MCF 10A (cell line): ENCODE measurements around the gene RSKR. TPM values are rescaled to one million over a fixed set of nuclear protein-coding genes. Genes with fewer than 3 reads are reported as not detected.
A peak's percentile ranks its signal among the peaks of the same experiment; 100 is the strongest.

ENCODE experiments used
- BruUV-seq: library from RNA; stranded (reverse); fragments of 400-500 nt; replicated peaks from 2 replicates; lab custom pipeline; 2021; lab: Mats Ljungman, UMichigan
- CTCF ChIA-PET: fragments of 300-600 bp; sonication (Branson Sonifier 250); formaldehyde crosslinking; extraction: SDS; loops from one replicate; lab custom pipeline; 2021; ENCODE audit warnings: antibody characterized with exemption, inconsistent platforms; lab: Yijun Ruan, JAX
- POLR2A ChIA-PET: fragments of 300-600, 350-650 bp; sonication (Branson Sonifier 250); formaldehyde crosslinking; extraction: SDS; loops from one replicate; lab custom pipeline; 2020; ENCODE audit warnings: antibody characterized with exemption, inconsistent platforms; lab: Yijun Ruan, JAX
- DNase-seq: peaks from one replicate; pipeline ENCODE4 v3.0.0-alpha.2; 2018; ENCODE audit not compliant: unreplicated experiment
- H3K27ac Mint-ChIP-seq: one replicate; pipeline ENCODE4 v1.8.0; 2022; ENCODE audit warnings: mild to moderate bottlenecking, low read depth, mixed read lengths; ENCODE audit not compliant: unreplicated experiment
- H3K27me3 Mint-ChIP-seq: one replicate; pipeline ENCODE4 v1.8.0; 2022; ENCODE audit warnings: mixed read lengths; ENCODE audit not compliant: insufficient read depth, unreplicated experiment
- H3K36me3 Mint-ChIP-seq: one replicate; pipeline ENCODE4 v1.8.0; 2022; ENCODE audit warnings: mild to moderate bottlenecking, moderate library complexity, mixed read lengths; ENCODE audit not compliant: insufficient read depth, unreplicated experiment
- H3K4me1 Mint-ChIP-seq: one replicate; pipeline ENCODE4 v1.8.0; 2022; ENCODE audit warnings: mixed read lengths; ENCODE audit not compliant: insufficient read depth, unreplicated experiment
- H3K4me3 Mint-ChIP-seq: one replicate; pipeline ENCODE4 v1.8.0; 2022; ENCODE audit warnings: mild to moderate bottlenecking, moderate library complexity, mixed read lengths; ENCODE audit not compliant: unreplicated experiment
- H3K9me3 Mint-ChIP-seq: one replicate; pipeline ENCODE4 v1.8.0; 2022; ENCODE audit warnings: mixed read lengths; ENCODE audit not compliant: unreplicated experiment
- intact Hi-C: fragments of 100-400 bp; cut with micrococcal nuclease; formaldehyde crosslinking; loops from 2 replicates; pipeline ENCODE4 v1.14.1; 2022
- total RNA-seq: library from RNA; stranded (reverse); gene quantifications from 2 replicates; pipeline ENCODE4 v1.2.3, GENCODE V29; 2022
- TF ChIP-seq, protein P1 (sequence below): fragments of 200-600 bp; IDR thresholded peaks from one replicate; pipeline ENCODE4 v1.8.0; 2022; ENCODE audit warnings: antibody characterized with exemption, mild to moderate bottlenecking; ENCODE audit not compliant: unreplicated experiment

Gene RSKR
- total RNA-seq, 1 experiment from 2014 or later = 19.9 TPM

GRCh38 chr17:28579526-28579925, 34.5 kb downstream of the RSKR start:
- no peaks in the 10 kb centered on the region for H3K27me3 Mint-ChIP-seq
- H3K36me3 Mint-ChIP-seq = peaks cover 19% of the 10 kb centered on the region
- H3K27ac Mint-ChIP-seq = no peak overlapping the region
- no TSS peak for BruUV-seq
- POLR2A ChIA-PET = no interaction called here
- DNase-seq = no peak
- TF ChIP-seq, protein P1, sequence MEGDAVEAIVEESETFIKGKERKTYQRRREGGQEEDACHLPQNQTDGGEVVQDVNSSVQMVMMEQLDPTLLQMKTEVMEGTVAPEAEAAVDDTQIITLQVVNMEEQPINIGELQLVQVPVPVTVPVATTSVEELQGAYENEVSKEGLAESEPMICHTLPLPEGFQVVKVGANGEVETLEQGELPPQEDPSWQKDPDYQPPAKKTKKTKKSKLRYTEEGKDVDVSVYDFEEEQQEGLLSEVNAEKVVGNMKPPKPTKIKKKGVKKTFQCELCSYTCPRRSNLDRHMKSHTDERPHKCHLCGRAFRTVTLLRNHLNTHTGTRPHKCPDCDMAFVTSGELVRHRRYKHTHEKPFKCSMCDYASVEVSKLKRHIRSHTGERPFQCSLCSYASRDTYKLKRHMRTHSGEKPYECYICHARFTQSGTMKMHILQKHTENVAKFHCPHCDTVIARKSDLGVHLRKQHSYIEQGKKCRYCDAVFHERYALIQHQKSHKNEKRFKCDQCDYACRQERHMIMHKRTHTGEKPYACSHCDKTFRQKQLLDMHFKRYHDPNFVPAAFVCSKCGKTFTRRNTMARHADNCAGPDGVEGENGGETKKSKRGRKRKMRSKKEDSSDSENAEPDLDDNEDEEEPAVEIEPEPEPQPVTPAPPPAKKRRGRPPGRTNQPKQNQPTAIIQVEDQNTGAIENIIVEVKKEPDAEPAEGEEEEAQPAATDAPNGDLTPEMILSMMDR = no peak
- no peaks in the 10 kb centered on the region for H3K9me3 Mint-ChIP-seq
- intact Hi-C loops = no loop called here
- H3K4me1 Mint-ChIP-seq = peaks cover 10% of the 10 kb centered on the region
- no peak overlapping the region for H3K4me3 Mint-ChIP-seq
- CTCF ChIA-PET = no interaction called here

- no peak overlapping the region for H3K27ac Mint-ChIP-seq
Observed at GRCh38 chr17:28578246-28579195, 35.5 kb downstream of the RSKR start.

GRCh38 chr17:28577466-28577824, 36.5 kb downstream of the RSKR start:
- peaks cover 12% of the 10 kb centered on the region for H3K4me1 Mint-ChIP-seq
- TF ChIP-seq, protein P1 = no peak
- CTCF ChIA-PET = interaction anchor here (0.8 to 0.9 kb wide), 2 partner anchors 16 to 84 kb away, joined by 4 read pairs; no protein-coding TSS in a partner anchor
- intact Hi-C loops = no loop called here
- DNase-seq = no peak
- POLR2A ChIA-PET = interaction anchor here (0.6 to 4.1 kb wide), 8 partner anchors 9 to 143 kb away, joined by 3 to 32 read pairs (median 4); partner anchors contain the start of genes BLTP2, SDF2, SPAG5 and SUPT6H
- BruUV-seq = no TSS peak
- H3K4me3 Mint-ChIP-seq = no peak overlapping the region
- H3K36me3 Mint-ChIP-seq = peaks cover 19% of the 10 kb centered on the region
- no peaks in the 10 kb centered on the region for H3K9me3 Mint-ChIP-seq
- no peaks in the 10 kb centered on the region for H3K27me3 Mint-ChIP-seq
- peak overlapping the region; percentile 54 for H3K27ac Mint-ChIP-seq

More at GRCh38 chr17:28578246-28579195, 35.5 kb downstream of the RSKR start:
- ChIA-PET POLR2A (interaction anchor here (0.6 to 4.1 kb wide), 5 partner anchors 11 to 142 kb away, joined by 3 to 32 read pairs (median 3); partner anchors contain the start of gene SPAG5), CTCF (interaction anchor here (0.9 to 1.1 kb wide), 2 partner anchors 13 to 38 kb away, joined by 4 to 5 read pairs; no protein-coding TSS in a partner anchor)
- no peak for DNase-seq
- intact Hi-C loops = no loop called here
- TF ChIP-seq, protein P1 = no peak
- TSS peak; percentile 57 for BruUV-seq
- H3K27me3 Mint-ChIP-seq = no peaks in the 10 kb centered on the region
- H3K36me3 Mint-ChIP-seq = peaks cover 19% of the 10 kb centered on the region
- H3K4me1 Mint-ChIP-seq = peaks cover 10% of the 10 kb centered on the region
- H3K4me3 Mint-ChIP-seq = no peak overlapping the region
- no peaks in the 10 kb centered on the region for H3K9me3 Mint-ChIP-seq
